Activated T-helper 1 cell treated with anti-CD3 and anti-CD28 coated beads, Interleukin-12 subunit alpha, Interleukin-12 subunit beta, Interleukin-2, Interleukin-4 antibody, amounts not matched to agents 30 ng/mL and 10 ng/mL and 1 ng/mL, durations not matched to agents 14 hours and 24 hours and 36 hours (primary cell): Measurements from ENCODE around the gene ZEB2. TPM values are rescaled to one million over a fixed set of nuclear protein-coding genes. Genes with fewer than 3 reads are reported as not detected.

Source experiments
- DNase-seq: peaks from one replicate; pipeline ENCODE4 v3.0.0; 2021; ENCODE audit warnings: low spot score
- H3K27ac Mint-ChIP-seq: one replicate; pipeline ENCODE4 v1.8.0; 2021; ENCODE audit warnings: mild to moderate bottlenecking, mixed read lengths
- H3K27me3 Mint-ChIP-seq: one replicate; pipeline ENCODE4 v1.8.0; 2022; ENCODE audit warnings: mild to moderate bottlenecking, moderate library complexity, mixed read lengths; ENCODE audit not compliant: insufficient read depth
- H3K36me3 Mint-ChIP-seq: one replicate; pipeline ENCODE4 v1.8.0; 2021; ENCODE audit warnings: low read depth, mixed read lengths
- H3K4me1 Mint-ChIP-seq: one replicate; pipeline ENCODE4 v1.8.0; 2021; ENCODE audit warnings: low read depth, mixed read lengths
- H3K4me3 Mint-ChIP-seq: one replicate; pipeline ENCODE4 v1.8.0; 2021; ENCODE audit warnings: mild to moderate bottlenecking, moderate library complexity, mixed read lengths
- H3K9me3 Mint-ChIP-seq: one replicate; pipeline ENCODE4 v1.8.0; 2021; ENCODE audit warnings: mixed read lengths
- intact Hi-C: fragments of 100-400 bp; cut with micrococcal nuclease; formaldehyde crosslinking; loops from one replicate; pipeline ENCODE4 v1.15.1; 2024
- total RNA-seq: library from RNA; stranded (reverse); gene quantifications from 2 replicates; pipeline ENCODE4 v1.2.3, GENCODE V29; 2022

Gene ZEB2
- total RNA-seq, 1 donor from 2014 or later = 27.8 TPM

- DNase-seq = no peak
- peaks cover 75% of the 10 kb centered on the region for H3K4me1 Mint-ChIP-seq
- peak overlapping the region; percentile 21 for H3K27ac Mint-ChIP-seq
- H3K36me3 Mint-ChIP-seq = peaks cover 1% of the 10 kb centered on the region
- H3K27me3 Mint-ChIP-seq = peaks cover 13% of the 10 kb centered on the region
- H3K4me3 Mint-ChIP-seq = peak overlapping the region; percentile 9
- intact Hi-C loops = loop anchor here (1.0 to 2.0 kb wide), 4 partner anchors 16 to 96 kb away; no protein-coding TSS in a partner anchor
- no peaks in the 10 kb centered on the region for H3K9me3 Mint-ChIP-seq
Observed at GRCh38 chr2:144454466-144455287, 65.2 kb downstream of the ZEB2 start.

GRCh38 chr2:144453486-144454158 lies 66.3 kb downstream of the ZEB2 start:
- Mint-ChIP-seq H3K4me3 (no peak overlapping the region), H3K27ac (no peak overlapping the region), H3K36me3 (peaks cover 1% of the 10 kb centered on the region), H3K9me3 (no peaks in the 10 kb centered on the region), H3K27me3 (peaks cover 13% of the 10 kb centered on the region), H3K4me1 (peaks cover 71% of the 10 kb centered on the region)
- no peak for DNase-seq
- intact Hi-C loops = loop anchor here (1.0 to 2.0 kb wide), 3 partner anchors 17 to 95 kb away; no protein-coding TSS in a partner anchor

GRCh38 chr2:144452989-144453336 lies 67.0 kb downstream of the ZEB2 start:
- H3K9me3 Mint-ChIP-seq = no peaks in the 10 kb centered on the region
- H3K4me1 Mint-ChIP-seq = peaks cover 69% of the 10 kb centered on the region
- no peak overlapping the region for H3K27ac Mint-ChIP-seq
- no peak overlapping the region for H3K4me3 Mint-ChIP-seq
- peaks cover 1% of the 10 kb centered on the region for H3K36me3 Mint-ChIP-seq
- intact Hi-C loops = no loop called here
- DNase-seq = no peak
- peaks cover 13% of the 10 kb centered on the region for H3K27me3 Mint-ChIP-seq

DNA sequence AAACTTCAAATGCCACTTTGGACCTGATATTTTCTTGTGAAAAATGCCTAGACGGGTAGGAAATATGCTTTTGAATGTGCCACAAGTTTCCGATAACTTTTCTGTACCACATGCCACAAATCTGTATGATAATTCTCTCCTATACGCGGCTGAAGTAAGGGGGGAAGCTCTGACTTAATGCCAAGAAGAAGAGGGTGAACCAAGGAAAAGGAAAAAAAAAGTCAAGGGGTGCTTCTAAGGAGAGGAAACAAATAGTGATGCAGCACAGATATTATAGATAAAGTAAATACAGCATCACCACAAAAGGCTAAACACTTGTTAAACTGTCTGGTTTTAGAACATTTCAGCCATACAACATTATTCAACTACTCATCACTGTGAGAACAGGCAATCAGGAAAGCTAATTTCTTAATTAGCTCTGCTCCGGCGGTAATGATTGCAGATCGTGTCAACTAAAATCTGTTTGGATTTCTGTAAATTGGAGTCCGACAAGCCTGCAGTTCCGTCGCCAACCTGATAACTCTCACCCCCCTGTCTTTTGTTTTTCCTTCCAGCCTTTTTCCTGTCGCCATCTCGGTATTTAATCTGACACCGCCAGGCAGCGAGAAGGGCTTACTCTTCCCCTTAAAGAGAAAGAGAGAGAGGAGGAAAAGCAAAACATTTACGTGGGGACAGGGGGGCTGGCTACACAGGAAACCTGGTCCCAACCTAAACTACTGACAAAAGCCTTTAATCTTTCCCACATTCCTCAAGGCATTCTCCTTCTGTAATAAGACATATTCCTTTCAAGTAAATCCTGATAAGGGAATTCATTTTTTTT lies 67.5 kb downstream of the ZEB2 start:
- DNase-seq = no peak
- Mint-ChIP-seq H3K4me1 (peaks cover 64% of the 10 kb centered on the region), H3K4me3 (no peak overlapping the region), H3K9me3 (no peaks in the 10 kb centered on the region), H3K36me3 (peaks cover 3% of the 10 kb centered on the region), H3K27me3 (peaks cover 13% of the 10 kb centered on the region), H3K27ac (peak overlapping the region; percentile 80)
- intact Hi-C loops = no loop called here

DNA sequence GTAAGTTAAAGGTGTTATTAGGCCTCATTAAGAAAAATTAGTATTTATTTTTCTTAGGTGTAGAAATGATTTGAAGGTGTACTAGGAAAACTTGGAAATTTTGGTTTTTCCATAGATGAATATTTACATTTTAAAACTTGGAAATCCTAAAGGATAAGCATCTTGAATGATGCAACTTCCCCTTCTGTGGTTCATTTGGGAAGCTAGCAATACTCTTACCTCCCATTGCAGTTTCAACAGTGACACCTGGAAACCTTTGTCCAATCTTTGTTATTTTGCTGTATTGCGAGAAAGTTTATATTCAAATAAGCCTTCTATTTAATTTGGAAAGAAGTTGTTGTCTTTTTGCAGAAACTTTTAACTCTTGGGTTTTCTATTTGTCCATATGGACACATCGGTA lies 68.5 kb downstream of the ZEB2 start:
- peaks cover 55% of the 10 kb centered on the region for H3K4me1 Mint-ChIP-seq
- intact Hi-C loops = no loop called here
- no peaks in the 10 kb centered on the region for H3K9me3 Mint-ChIP-seq
- H3K36me3 Mint-ChIP-seq = peaks cover 6% of the 10 kb centered on the region
- peaks cover 11% of the 10 kb centered on the region for H3K27me3 Mint-ChIP-seq
- H3K27ac Mint-ChIP-seq = no peak overlapping the region
- no peak for DNase-seq
- H3K4me3 Mint-ChIP-seq = no peak overlapping the region

- Mint-ChIP-seq H3K27ac (no peak overlapping the region), H3K4me1 (peaks cover 30% of the 10 kb centered on the region)
- DNase-seq = no peak
Observed at GRCh38 chr2:144449028-144449406, 70.9 kb downstream of the ZEB2 start.

GRCh38 chr2:144448389-144449027 lies 71.4 kb downstream of the ZEB2 start:
- Mint-ChIP-seq H3K9me3 (no peaks in the 10 kb centered on the region), H3K27ac (no peak overlapping the region), H3K36me3 (peaks cover 8% of the 10 kb centered on the region), H3K27me3 (peaks cover 9% of the 10 kb centered on the region), H3K4me3 (no peak overlapping the region), H3K4me1 (peaks cover 27% of the 10 kb centered on the region)
- intact Hi-C loops = no loop called here
- DNase-seq = no peak

More at GRCh38 chr2:144449028-144449406, 70.9 kb downstream of the ZEB2 start:
- H3K36me3 Mint-ChIP-seq = peaks cover 8% of the 10 kb centered on the region
- H3K9me3 Mint-ChIP-seq = no peaks in the 10 kb centered on the region
- intact Hi-C loops = no loop called here
- H3K27me3 Mint-ChIP-seq = peaks cover 10% of the 10 kb centered on the region
- H3K4me3 Mint-ChIP-seq = no peak overlapping the region

DNA sequence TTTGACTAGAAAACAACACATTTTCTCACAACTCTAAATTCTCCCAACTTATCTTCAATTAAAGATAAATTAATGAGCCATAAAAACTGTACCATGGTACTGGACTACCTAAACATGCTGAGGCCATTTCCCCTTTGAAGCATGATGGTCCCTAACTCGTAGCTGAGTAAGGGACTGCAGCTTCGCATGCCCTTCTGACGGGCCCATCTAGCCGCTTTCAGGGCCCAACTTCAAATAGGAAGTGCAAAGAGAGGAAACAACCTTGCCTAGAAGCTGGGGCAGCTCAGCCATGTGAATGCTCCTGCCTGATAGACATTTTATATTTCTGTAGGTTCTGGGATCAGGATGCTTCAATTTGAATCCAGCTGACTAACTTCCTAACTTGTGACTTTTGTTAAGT lies 72.4 kb downstream of the ZEB2 start:
- DNase-seq = no peak
- H3K4me3 Mint-ChIP-seq = no peak overlapping the region

DNA sequence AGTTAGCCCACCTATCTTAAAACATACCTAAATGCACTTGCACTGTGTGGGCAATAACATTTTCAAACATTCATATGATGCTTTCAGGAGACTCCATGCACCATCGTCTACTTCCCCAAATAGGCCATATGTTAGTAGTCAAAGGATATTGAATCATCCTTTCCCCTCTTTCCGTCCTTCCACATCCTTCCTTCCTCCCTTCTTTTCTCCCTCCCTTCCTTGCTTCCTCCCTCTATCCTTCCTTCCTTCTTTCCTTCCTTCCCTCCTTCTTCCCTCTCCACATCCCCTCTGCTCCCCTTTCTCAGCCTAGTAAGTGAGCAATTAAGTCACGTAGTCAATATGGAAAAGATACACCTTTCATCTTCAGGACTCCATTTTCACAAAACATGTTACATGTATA lies 73.8 kb downstream of the ZEB2 start:
- DNase-seq = no peak
- H3K27ac Mint-ChIP-seq = no peak overlapping the region
- peaks cover 7% of the 10 kb centered on the region for H3K4me1 Mint-ChIP-seq
- H3K4me3 Mint-ChIP-seq = no peak overlapping the region
- intact Hi-C loops = no loop called here
- H3K36me3 Mint-ChIP-seq = peaks cover 10% of the 10 kb centered on the region
- H3K27me3 Mint-ChIP-seq = peaks cover 2% of the 10 kb centered on the region
- no peaks in the 10 kb centered on the region for H3K9me3 Mint-ChIP-seq

More for the DNA sequence above, 72.4 kb downstream of the ZEB2 start:
- H3K27ac Mint-ChIP-seq = no peak overlapping the region
- no peaks in the 10 kb centered on the region for H3K9me3 Mint-ChIP-seq
- H3K36me3 Mint-ChIP-seq = peaks cover 8% of the 10 kb centered on the region
- H3K27me3 Mint-ChIP-seq = peaks cover 5% of the 10 kb centered on the region
- peaks cover 17% of the 10 kb centered on the region for H3K4me1 Mint-ChIP-seq
- intact Hi-C loops = no loop called here

DNA sequence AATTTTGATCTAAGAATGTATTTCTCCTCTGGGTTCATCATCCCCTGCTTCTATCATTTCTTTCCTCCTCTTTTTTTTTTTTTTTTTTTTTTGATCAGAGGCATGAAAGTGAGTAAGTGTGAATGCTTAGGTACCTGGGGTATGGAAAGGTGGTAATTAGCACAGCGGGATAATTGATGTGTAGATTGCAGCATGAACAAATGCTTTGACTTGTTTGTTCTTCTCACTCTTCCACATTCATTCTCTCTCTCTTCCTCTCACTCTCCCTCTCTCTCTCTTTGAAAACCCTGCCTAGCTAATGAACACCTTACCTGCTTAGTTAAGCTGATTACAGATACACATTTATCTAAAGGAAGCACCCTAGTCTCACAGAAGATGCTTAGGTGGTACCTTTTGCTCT lies 74.7 kb downstream of the ZEB2 start:
- intact Hi-C loops = no loop called here
- H3K36me3 Mint-ChIP-seq = peaks cover 11% of the 10 kb centered on the region
- H3K4me3 Mint-ChIP-seq = no peak overlapping the region
- no peaks in the 10 kb centered on the region for H3K9me3 Mint-ChIP-seq
- peaks cover 7% of the 10 kb centered on the region for H3K4me1 Mint-ChIP-seq
- DNase-seq = no peak
- no peak overlapping the region for H3K27ac Mint-ChIP-seq
- H3K27me3 Mint-ChIP-seq = peaks cover 2% of the 10 kb centered on the region

GRCh38 chr2:144443837-144444817 lies 75.8 kb downstream of the ZEB2 start:
- Mint-ChIP-seq H3K36me3 (peaks cover 11% of the 10 kb centered on the region), H3K9me3 (no peaks in the 10 kb centered on the region), H3K4me1 (peaks cover 2% of the 10 kb centered on the region), H3K4me3 (no peak overlapping the region), H3K27me3 (peaks cover 2% of the 10 kb centered on the region), H3K27ac (no peak overlapping the region)
- DNase-seq = no peak
- intact Hi-C loops = no loop called here
